Fibroblast of lung (primary cell): ENCODE results near the gene CAMK2G.

Experiments
- CTCF ChIP-seq, 2 donors: IDR thresholded peaks in 1 of 2; conservative IDR thresholded peaks in 1 of 2; 1 replicate in 1 of 2; 2 replicates in 1 of 2; pipeline ENCODE4 v1.5.1; 2011 to 2012; ENCODE audit warnings: low read length in 2 of 2, control low read depth in 1 of 2, inconsistent platforms in 1 of 2, low read depth in 1 of 2, mild to moderate bottlenecking in 1 of 2
- EZH2 ChIP-seq: IDR thresholded peaks from 2 replicates; pipeline ENCODE4 v1.5.1; 2012; ENCODE audit warnings: low read length, control low read depth, mild to moderate bottlenecking; ENCODE audit errors: missing control alignments

GRCh38 chr10:73850211-73850610 is 24.1 kb downstream of the CAMK2G start:
- TF ChIP-seq CTCF (conservative IDR thresholded peaks at IDR 0.05 in 1 of 2, IDR thresholded peaks at IDR 0.05 in 1 of 2; ENCODE audit: low read depth in 1 of 2, low read length in 2 of 2) (no peak), EZH2 (no peak)
